K562 (cell line): ENCODE results near the gene PACC1. TPM values are rescaled to one million over a fixed set of nuclear protein-coding genes. Genes with fewer than 3 reads are reported as not detected.

Source experiments
- CREM ChIP-seq: IDR thresholded peaks from 2 replicates; pipeline ENCODE4 v1.6.1; 2014; ENCODE audit warnings: antibody characterized with exemption, low read depth
- ESRRA ChIP-seq: fragments of 450-650 bp; IDR thresholded peaks from 2 replicates; pipeline ENCODE4 v1.6.1; 2014; ENCODE audit warnings: low read depth, mild to moderate bottlenecking, moderate library complexity, borderline replicate concordance
- ESRRB ChIP-seq: fragments of 250-450 bp; sonication (Bioruptor Pico); IDR thresholded peaks from 2 replicates; pipeline ENCODE4 v1.5.0; 2020; ENCODE audit warnings: mild to moderate bottlenecking, moderate library complexity, borderline replicate concordance
- GATAD2A ChIP-seq: fragments of 450-650 bp; IDR thresholded peaks from 2 replicates; pipeline ENCODE4 v1.6.1; 2017
- MBD2 ChIP-seq: sonication (generic); IDR thresholded peaks from 2 replicates; pipeline ENCODE4 v1.6.1; 2016; ENCODE audit warnings: low read depth, borderline replicate concordance
- MTA3 ChIP-seq: fragments of 450-650 bp; formaldehyde crosslinking; IDR thresholded peaks from 2 replicates; pipeline ENCODE4 v1.6.1; 2017; ENCODE audit warnings: mild to moderate bottlenecking, borderline replicate concordance
- POLR2A ChIP-seq: fragments of 450-650 bp; conservative IDR thresholded peaks from 2 replicates; pipeline ENCODE4 v1.6.1; 2016
- POLR2B ChIP-seq: fragments of 450-650 bp; IDR thresholded peaks from 2 replicates; pipeline ENCODE4 v1.6.1; 2018; ENCODE audit warnings: low read depth; ENCODE audit not compliant: partially characterized antibody
- RNF2 ChIP-seq: sonication (generic); IDR thresholded peaks from 2 replicates; pipeline ENCODE4 v1.6.1; 2016
- SPI1 ChIP-seq: IDR thresholded peaks from 2 replicates; pipeline ENCODE4 v1.6.1; 2011; ENCODE audit warnings: low read depth, low read length, control low read depth, borderline replicate concordance
- TBP ChIP-seq: optimal IDR thresholded peaks from 2 replicates; pipeline ENCODE3; 2011; ENCODE audit warnings: low read depth, low read length, improper control_type of control experiment
- USF1 ChIP-seq: sonication (generic); formaldehyde crosslinking; IDR thresholded peaks from 2 replicates; pipeline ENCODE4 v1.9.0; 2022; ENCODE audit warnings: mild to moderate bottlenecking, missing genetic modification reagents
- ZNF12 ChIP-seq: sonication (generic); formaldehyde crosslinking; IDR thresholded peaks from 2 replicates; pipeline ENCODE4 v1.4.0; 2020; ENCODE audit warnings: mild to moderate bottlenecking, missing genetic modification reagents
- ZNF24 ChIP-seq: fragments of 450-650 bp; IDR thresholded peaks from 2 replicates; pipeline ENCODE4 v1.6.1; 2016
- ZNF316 ChIP-seq: fragments of 450-650 bp; IDR thresholded peaks from 2 replicates; pipeline ENCODE4 v1.6.1; 2016
- ZNF780A ChIP-seq: fragments of 250-450 bp; sonication (Bioruptor Pico); IDR thresholded peaks from 2 replicates; pipeline ENCODE4 v1.5.0; 2021; ENCODE audit warnings: mild to moderate bottlenecking
- polyA plus RNA-seq, 8 experiments: library from polyadenylated mRNA; depleted of rRNA in 4 of 8; stranded (reverse) in 5 of 8; unstranded in 3 of 8; fragments of >200 nt; fragmentation: Nextera tagmentation in 2 of 8; fragmentation: Illumina TruSeq in 1 of 8; extraction: Ambion mirVana in 2 of 8; extraction: Trizol in 1 of 8; gene quantifications; 2 replicates each; pipeline versions ENCODE4 v1.2.1 to v1.2.3, GENCODE V29; 2011 to 2014; ENCODE audit warnings: inconsistent platforms in 1 of 8, missing spikeins in 1 of 8
- total RNA-seq, 7 experiments: library from RNA; depleted of rRNA in 6 of 7; stranded (reverse); fragments of >200 nt in 6 of 7; fragmentation: Illumina TruSeq in 2 of 7; extraction: Trizol in 2 of 7; gene quantifications; 2 replicates each; pipeline versions ENCODE4 v1.2.1 to v1.2.3, GENCODE V29; 2011 to 2021; ENCODE audit warnings: low replicate concordance in 1 of 7
- TF ChIP-seq, protein P1 (sequence below), 3 experiments: fragments of 200-800 bp in 1 of 3; fragments of 250-450 bp in 1 of 3; fragments of 450-650 bp in 1 of 3; sonication (Bioruptor Pico) in 1 of 3; sonication (Bioruptor generic) in 1 of 3; formaldehyde crosslinking in 1 of 3; IDR thresholded peaks; 2 replicates each; pipeline versions ENCODE4 v1.6.1 to v1.8.0; 2016 to 2022; ENCODE audit warnings: mild to moderate bottlenecking in 2 of 3, missing genetic modification characterization in 2 of 3, missing compliant biosample characterization in 1 of 3, moderate library complexity in 1 of 3
- TF ChIP-seq, protein P2 (sequence below): fragments of 450-650 bp; formaldehyde crosslinking; IDR thresholded peaks from 2 replicates; pipeline ENCODE4 v1.4.0; 2020; ENCODE audit warnings: mild to moderate bottlenecking, moderate library complexity

PACC1 gene
- total and polyA plus RNA-seq, 9 of the 15 experiments (the other 6 are each of a cell fraction or from before 2014, with no cell fraction given) = 7.1 to 19.3 (median 14.9) TPM

GRCh38 chr1:212414328-212415106, at the start of gene PACC1 (continued):
- TF ChIP-seq, protein P1, sequence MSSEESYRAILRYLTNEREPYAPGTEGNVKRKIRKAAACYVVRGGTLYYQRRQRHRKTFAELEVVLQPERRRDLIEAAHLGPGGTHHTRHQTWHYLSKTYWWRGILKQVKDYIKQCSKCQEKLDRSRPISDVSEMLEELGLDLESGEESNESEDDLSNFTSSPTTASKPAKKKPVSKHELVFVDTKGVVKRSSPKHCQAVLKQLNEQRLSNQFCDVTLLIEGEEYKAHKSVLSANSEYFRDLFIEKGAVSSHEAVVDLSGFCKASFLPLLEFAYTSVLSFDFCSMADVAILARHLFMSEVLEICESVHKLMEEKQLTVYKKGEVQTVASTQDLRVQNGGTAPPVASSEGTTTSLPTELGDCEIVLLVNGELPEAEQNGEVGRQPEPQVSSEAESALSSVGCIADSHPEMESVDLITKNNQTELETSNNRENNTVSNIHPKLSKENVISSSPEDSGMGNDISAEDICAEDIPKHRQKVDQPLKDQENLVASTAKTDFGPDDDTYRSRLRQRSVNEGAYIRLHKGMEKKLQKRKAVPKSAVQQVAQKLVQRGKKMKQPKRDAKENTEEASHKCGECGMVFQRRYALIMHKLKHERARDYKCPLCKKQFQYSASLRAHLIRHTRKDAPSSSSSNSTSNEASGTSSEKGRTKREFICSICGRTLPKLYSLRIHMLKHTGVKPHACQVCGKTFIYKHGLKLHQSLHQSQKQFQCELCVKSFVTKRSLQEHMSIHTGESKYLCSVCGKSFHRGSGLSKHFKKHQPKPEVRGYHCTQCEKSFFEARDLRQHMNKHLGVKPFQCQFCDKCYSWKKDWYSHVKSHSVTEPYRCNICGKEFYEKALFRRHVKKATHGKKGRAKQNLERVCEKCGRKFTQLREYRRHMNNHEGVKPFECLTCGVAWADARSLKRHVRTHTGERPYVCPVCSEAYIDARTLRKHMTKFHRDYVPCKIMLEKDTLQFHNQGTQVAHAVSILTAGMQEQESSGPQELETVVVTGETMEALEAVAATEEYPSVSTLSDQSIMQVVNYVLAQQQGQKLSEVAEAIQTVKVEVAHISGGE (CRISPR knock-in tag; IDR thresholded peaks at IDR 0.05) = peak in 1 of 3 experiments; percentile 63; a peak in 1 of 6 replicates
- peak; percentile 71; the same call in 1 of the 2 replicates for TF ChIP-seq MTA3
- TF ChIP-seq ZNF12 (CRISPR knock-in tag) = peak; percentile 82; the same call in 1 of the 2 replicates
- peak; percentile 85 for TF ChIP-seq RNF2
- peak; percentile 55; the same call in 1 of the 2 replicates for TF ChIP-seq MBD2
- no peak for TF ChIP-seq ESRRB
- TF ChIP-seq ESRRA = peak; percentile 55; the same call in 1 of the 2 replicates
- peak; percentile 99 for TF ChIP-seq SPI1
- peak; percentile 43 for TF ChIP-seq ZNF316
- TF ChIP-seq GATAD2A = no peak
- no peak for TF ChIP-seq ZNF780A (CRISPR knock-in tag)
- TF ChIP-seq ZNF24 = no peak
- TF ChIP-seq TBP = peak; percentile 86
- TF ChIP-seq USF1 (CRISPR knock-in tag) = peak; percentile 98
- peak; percentile 86 for TF ChIP-seq CREM
- peak; percentile 83 for TF ChIP-seq POLR2A
- TF ChIP-seq POLR2B = peak; percentile 69
- TF ChIP-seq, protein P2, sequence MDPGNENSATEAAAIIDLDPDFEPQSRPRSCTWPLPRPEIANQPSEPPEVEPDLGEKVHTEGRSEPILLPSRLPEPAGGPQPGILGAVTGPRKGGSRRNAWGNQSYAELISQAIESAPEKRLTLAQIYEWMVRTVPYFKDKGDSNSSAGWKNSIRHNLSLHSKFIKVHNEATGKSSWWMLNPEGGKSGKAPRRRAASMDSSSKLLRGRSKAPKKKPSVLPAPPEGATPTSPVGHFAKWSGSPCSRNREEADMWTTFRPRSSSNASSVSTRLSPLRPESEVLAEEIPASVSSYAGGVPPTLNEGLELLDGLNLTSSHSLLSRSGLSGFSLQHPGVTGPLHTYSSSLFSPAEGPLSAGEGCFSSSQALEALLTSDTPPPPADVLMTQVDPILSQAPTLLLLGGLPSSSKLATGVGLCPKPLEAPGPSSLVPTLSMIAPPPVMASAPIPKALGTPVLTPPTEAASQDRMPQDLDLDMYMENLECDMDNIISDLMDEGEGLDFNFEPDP (CRISPR knock-in tag) = 0 out of 2 replicates have a peak, but pooled peaks have one; percentile 47
